GM12878 (cell line): Measurements from ENCODE around the gene SLC43A1. TPM values are rescaled to one million over a fixed set of nuclear protein-coding genes. Genes with fewer than 3 reads are reported as not detected.

Experiments
- ATAC-seq: fragments of 200-7000 bp; cut with Tn5 transposase; 3 replicates; pipeline ENCODE4 v1.9.1; 2020; ENCODE audit warnings: mild to moderate bottlenecking, moderate library complexity
- BruUV-seq: library from RNA; stranded (reverse); fragments of 400-500 nt; replicated peaks from 2 replicates; lab custom pipeline; 2021; lab: Mats Ljungman, UMichigan
- CTCF ChIA-PET: fragments of 300-600 bp; sonication (Branson Sonifier 250); formaldehyde crosslinking; extraction: SDS; loops from one replicate; lab custom pipeline; 2021; ENCODE audit warnings: inconsistent platforms; lab: Yijun Ruan, JAX
- POLR2A ChIA-PET: fragments of 350-600 bp; formaldehyde crosslinking; extraction: SDS; loops from one replicate; lab custom pipeline; 2021; ENCODE audit warnings: inconsistent platforms; lab: Charles Lee
- RAD21 ChIA-PET: fragments of 300-600 bp; sonication (Branson Sonifier 250); formaldehyde crosslinking; loops from one replicate; lab custom pipeline; 2023; ENCODE audit warnings: antibody characterized with exemption; ENCODE audit not compliant: unreplicated experiment; lab: Charles Lee
- SMC1A ChIA-PET: fragments of 300-600 bp; sonication (Branson Sonifier 250); formaldehyde crosslinking; loops from one replicate; lab custom pipeline; 2023; ENCODE audit not compliant: unreplicated experiment, uncharacterized antibody; lab: Charles Lee
- DNase-seq: peaks from one replicate; pipeline ENCODE4 v3.0.0-alpha.2; 2011; ENCODE audit warnings: low read depth, low spot score
- FAIRE-seq: peaks from 3 replicates; lab custom pipeline; 2011; peaks lifted over from hg19 to GRCh38; lab: Jason Lieb, UNC
- H2AFZ ChIP-seq: 2 replicates; pipeline ENCODE4 v1.6.0; 2011; ENCODE audit warnings: low read depth, low read length, control low read depth; ENCODE audit not compliant: control insufficient read depth
- H3K27ac ChIP-seq: 2 replicates; pipeline ENCODE4 v1.5.1; 2011; ENCODE audit warnings: control low read depth; ENCODE audit not compliant: control insufficient read depth, insufficient read depth
- H3K27me3 ChIP-seq, 2 experiments: replicated peaks in 1 of 2; 2 replicates each; pipeline versions ENCODE4 v1.6.0 to v1.6.1; 2011; ENCODE audit warnings: low read length in 1 of 2; ENCODE audit not compliant: control insufficient read depth in 2 of 2, insufficient read depth in 2 of 2
- H3K36me3 ChIP-seq, 2 experiments: 2 replicates each; pipeline ENCODE4 v1.5.1; 2011; ENCODE audit warnings: low read length in 1 of 2; ENCODE audit not compliant: control insufficient read depth in 2 of 2, insufficient read depth in 2 of 2
- H3K4me1 ChIP-seq: 2 replicates; pipeline ENCODE4 v1.6.1; 2011; ENCODE audit warnings: mild to moderate bottlenecking, low read length, moderate library complexity, mixed read lengths; ENCODE audit not compliant: control insufficient read depth, insufficient read depth
- H3K4me2 ChIP-seq: 2 replicates; pipeline ENCODE4 v1.6.0; 2011; ENCODE audit warnings: control low read depth; ENCODE audit not compliant: control insufficient read depth, insufficient read depth
- H3K4me3 ChIP-seq: fragments of 200-600 bp; sonication (generic); 2 replicates; pipeline ENCODE4 v1.5.1; 2016
- H3K79me2 ChIP-seq: 2 replicates; pipeline ENCODE4 v1.6.0; 2011; ENCODE audit warnings: low read length; ENCODE audit not compliant: control insufficient read depth, insufficient read depth
- H3K9ac ChIP-seq: 2 replicates; pipeline ENCODE4 v1.8.0; 2011; ENCODE audit warnings: low read length, control low read depth, mixed read lengths; ENCODE audit not compliant: control insufficient read depth, insufficient read depth
- H3K9me3 ChIP-seq: replicated peaks from 3 replicates; pipeline ENCODE4 v1.5.1; 2011; ENCODE audit warnings: mild to moderate bottlenecking, low read length; ENCODE audit not compliant: control insufficient read depth, insufficient read depth
- H4K20me1 ChIP-seq: 2 replicates; pipeline ENCODE4 v1.6.0; 2011; ENCODE audit not compliant: control insufficient read depth, insufficient read depth
- CHD2 ChIP-seq: IDR thresholded peaks from 2 replicates; pipeline ENCODE4 v1.6.1; 2011; ENCODE audit warnings: low read depth, low read length, improper control_type of control experiment, borderline replicate concordance
- CREB1 ChIP-seq: IDR thresholded peaks from 2 replicates; pipeline ENCODE4 v1.6.1; 2012; ENCODE audit warnings: low read depth, mild to moderate bottlenecking, inconsistent platforms
- EGR1 ChIP-seq, 2 experiments: IDR thresholded peaks; 1 replicate in 1 of 2; 2 replicates in 1 of 2; pipeline ENCODE4 v1.6.1; 2011 to 2012; ENCODE audit warnings: low read depth in 2 of 2, low read length in 2 of 2, borderline replicate concordance in 1 of 2, mild to moderate bottlenecking in 1 of 2, moderate library complexity in 1 of 2
- EZH2 ChIP-seq: IDR thresholded peaks from 2 replicates; pipeline ENCODE4 v1.6.1; 2012; ENCODE audit warnings: low read depth, mild to moderate bottlenecking, control low read depth, inconsistent platforms, low read length, borderline replicate concordance; ENCODE audit not compliant: control insufficient read depth
- GATAD2B ChIP-seq: fragments of 450-650 bp; conservative IDR thresholded peaks from 2 replicates; pipeline ENCODE4 v1.6.1; 2017; ENCODE audit warnings: low read depth, mild to moderate bottlenecking, moderate library complexity
- HDAC6 ChIP-seq: fragments of 200-600 bp; sonication (generic); IDR thresholded peaks from one replicate; pipeline ENCODE4 v1.8.0; 2017; ENCODE audit warnings: antibody characterized with exemption; ENCODE audit not compliant: unreplicated experiment
- JUND ChIP-seq: IDR thresholded peaks from 2 replicates; pipeline ENCODE4 v1.6.1; 2012; ENCODE audit warnings: low read depth, mild to moderate bottlenecking, low read length, improper control_type of control experiment, moderate library complexity
- RFX5 ChIP-seq: IDR thresholded peaks from 2 replicates; pipeline ENCODE4 v1.6.1; 2011; ENCODE audit warnings: low read depth, low read length, improper control_type of control experiment
- SMARCA5 ChIP-seq: fragments of 450-650 bp; IDR thresholded peaks from 2 replicates; pipeline ENCODE4 v1.6.1; 2017; ENCODE audit warnings: mild to moderate bottlenecking
- SMC3 ChIP-seq: IDR thresholded peaks from 2 replicates; pipeline ENCODE4 v1.6.1; 2011; ENCODE audit warnings: low read length, improper control_type of control experiment, borderline replicate concordance
- STAT3 ChIP-seq: IDR thresholded peaks from 2 replicates; pipeline ENCODE4 v1.6.1; 2011; ENCODE audit warnings: low read depth, low read length, improper control_type of control experiment
- ZNF384 ChIP-seq: IDR thresholded peaks from 2 replicates; pipeline ENCODE4 v1.6.1; 2012; ENCODE audit warnings: low read depth, mild to moderate bottlenecking, low read length, improper control_type of control experiment, borderline replicate concordance
- ZNF622 ChIP-seq: fragments of 450-650 bp; IDR thresholded peaks from 2 replicates; pipeline ENCODE4 v1.6.1; 2017; ENCODE audit warnings: mild to moderate bottlenecking, inconsistent platforms
- WGBS: methylation state at CpG from one replicate; pipeline ENCODE4 v1.1.6; 2016; ENCODE audit warnings: low lambda C conversion rate; ENCODE audit not compliant: insufficient replicate concordance, insufficient coverage; ENCODE audit errors: missing lambda C conversion rate; 5-methylcytosine and 5-hydroxymethylcytosine counted together
- in situ Hi-C: fragments of 300-500 bp; cut with MboI; formaldehyde crosslinking; loops from 9 replicates; pipeline ENCODE4 v1.14.3; 2018; ENCODE audit warnings: mixed read lengths
- intact Hi-C: fragments of 100-400 bp; cut with micrococcal nuclease; formaldehyde crosslinking; loops from one replicate; pipeline ENCODE4 v1.14.2; 2022; ENCODE audit not compliant: unreplicated experiment
- polyA plus RNA-seq, 11 experiments: library from polyadenylated mRNA; depleted of rRNA in 4 of 11; unstranded in 6 of 11; stranded (reverse) in 5 of 11; fragments of >200 nt; fragmentation: Nextera tagmentation in 4 of 11; fragmentation: Illumina TruSeq in 1 of 11; extraction: Ambion mirVana in 4 of 11; extraction: Trizol in 1 of 11; gene quantifications; 1 replicate in 1 of 11; 2 replicates in 10 of 11; pipeline versions ENCODE4 v1.2.1 to v1.2.3, GENCODE V29; 2011 to 2016; ENCODE audit warnings: inconsistent platforms in 2 of 11, missing spikeins in 2 of 11, low read depth in 1 of 11
- total RNA-seq, 4 experiments: library from RNA; depleted of rRNA in 3 of 4; stranded (reverse); fragments of >200 nt in 3 of 4; fragmentation: Illumina TruSeq in 1 of 4; extraction: Trizol in 1 of 4; gene quantifications; 2 replicates each; pipeline versions ENCODE4 v1.2.1 to v1.2.3, GENCODE V29; 2013 to 2021
- TF ChIP-seq, protein P1 (sequence below): IDR thresholded peaks from 2 replicates; pipeline ENCODE4 v1.6.1; 2012; ENCODE audit warnings: low read length, inconsistent platforms

SLC43A1 gene
- total and polyA plus RNA-seq, 10 of the 15 experiments (the other 5 are each of a cell fraction or from before 2014, with no cell fraction given): 1.0 to 17.8 (median 12.6) TPM

DNA sequence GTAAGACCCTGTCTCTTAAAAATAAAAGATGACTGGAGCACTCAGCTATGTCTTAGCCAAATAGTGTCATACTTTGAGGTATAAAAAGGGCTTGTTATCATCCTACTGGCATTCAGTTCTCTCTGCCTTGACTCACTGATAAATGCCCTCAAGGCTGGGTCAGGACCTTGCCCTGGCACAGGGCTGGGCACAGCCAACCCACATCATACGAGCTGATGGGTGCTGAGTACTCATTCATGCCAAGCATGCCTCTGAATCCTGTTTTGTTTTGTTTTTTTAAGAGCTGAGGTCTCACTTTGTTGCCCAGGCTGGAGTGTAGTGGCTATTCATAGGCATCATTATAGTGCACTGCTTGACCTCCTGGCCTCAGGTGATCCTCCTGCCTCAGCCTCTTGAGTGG lies 23.8 kb upstream of the SLC43A1 start:
- Histone ChIP-seq H4K20me1 (no peaks in the 10 kb centered on the region), H3K79me2 (no peaks in the 10 kb centered on the region), H3K27me3 (no peaks in the 10 kb centered on the region)
- POLR2A ChIA-PET: no interaction called here
- no peak for DNase-seq
- RAD21 ChIA-PET: no interaction called here
- CTCF ChIA-PET: interaction anchor here (1.3 to 1.6 kb wide), 3 partner anchors 47 to 101 kb away, joined by 3 to 4 read pairs (median 3); no protein-coding TSS in a partner anchor
- TF ChIP-seq, protein P1, sequence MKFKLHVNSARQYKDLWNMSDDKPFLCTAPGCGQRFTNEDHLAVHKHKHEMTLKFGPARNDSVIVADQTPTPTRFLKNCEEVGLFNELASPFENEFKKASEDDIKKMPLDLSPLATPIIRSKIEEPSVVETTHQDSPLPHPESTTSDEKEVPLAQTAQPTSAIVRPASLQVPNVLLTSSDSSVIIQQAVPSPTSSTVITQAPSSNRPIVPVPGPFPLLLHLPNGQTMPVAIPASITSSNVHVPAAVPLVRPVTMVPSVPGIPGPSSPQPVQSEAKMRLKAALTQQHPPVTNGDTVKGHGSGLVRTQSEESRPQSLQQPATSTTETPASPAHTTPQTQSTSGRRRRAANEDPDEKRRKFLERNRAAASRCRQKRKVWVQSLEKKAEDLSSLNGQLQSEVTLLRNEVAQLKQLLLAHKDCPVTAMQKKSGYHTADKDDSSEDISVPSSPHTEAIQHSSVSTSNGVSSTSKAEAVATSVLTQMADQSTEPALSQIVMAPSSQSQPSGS: no peak
- TF ChIP-seq ZNF622 (no peak), STAT3 (no peak), ZNF384 (no peak), JUND (no peak), EZH2 (no peak), CREB1 (no peak), SMC3 (no peak), EGR1 (IDR thresholded peaks at IDR 0.05; ENCODE audit: borderline replicate concordance in 1 of 2, low read depth in 2 of 2, low read length in 2 of 2) (no peak), SMARCA5 (no peak), HDAC6 (no peak), RFX5 (no peak), GATAD2B (no peak), CHD2 (no peak)
- TF ChIP-seq, all 136 proteins: peak for 0
- in situ Hi-C loops (no loop called here), intact Hi-C loops (no loop called here)
- Histone ChIP-seq H3K4me3 (no peak overlapping the region), H3K4me1 (no peaks in the 10 kb centered on the region), H3K27ac (no peak overlapping the region), H3K4me2 (no peak overlapping the region), H2AFZ (no peak overlapping the region), H3K9me3 (no peaks in the 10 kb centered on the region), H3K36me3 (no peaks in the 10 kb centered on the region; a peak in 1 of 4 replicates), H3K9ac (no peak overlapping the region)
- FAIRE-seq (no peak), ATAC-seq (no peak)
- SMC1A ChIA-PET: no interaction called here
- no TSS peak for BruUV-seq
- WGBS: 87% methylated on average over 1 of the region's 1 CpG
